ENCODE data around the gene RAB28. TPM values are rescaled to one million over a fixed set of nuclear protein-coding genes. Genes with fewer than 3 reads are reported as not detected.

Gene RAB28
- total and polyA plus RNA-seq, 2 of the 8 experiments (the other 6 are each of a cell fraction or from before 2014, with no cell fraction given), result 16.0 to 18.7 TPM

DNA sequence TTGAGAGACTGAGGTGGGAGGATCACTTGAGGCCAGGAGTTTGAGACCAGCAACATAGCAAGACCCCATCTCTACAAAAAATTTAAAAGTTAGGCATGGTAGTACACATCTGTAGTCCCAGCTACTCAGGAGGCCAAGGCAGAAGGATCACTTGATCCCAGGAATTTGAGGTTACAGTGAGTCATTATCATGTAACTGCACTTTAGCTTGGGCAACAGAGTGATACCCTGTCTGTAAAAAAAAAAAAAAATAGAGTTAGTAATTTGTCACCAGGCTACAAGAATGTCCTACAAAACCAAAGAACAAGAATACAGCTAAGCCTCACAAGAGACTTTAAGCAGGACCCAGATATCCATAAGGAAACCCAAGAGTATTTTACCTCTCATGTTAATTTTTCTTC lies 27.0 kb upstream of the RAB28 start:
- Histone ChIP-seq H2AK5ac (ENCODE audit: low read depth, low read length) (no peak overlapping the region), H3K4ac (replicated peaks; ENCODE audit: insufficient read length, low read depth, low read length) (no peak overlapping the region), H3K4me3 (ENCODE audit: extremely low read depth in 1 of 4, insufficient read depth in 2 of 4, low read depth in 3 of 4, low read length in 4 of 4) (no peak overlapping the region), H2BK5ac (ENCODE audit: low read depth, low read length) (no peak overlapping the region), H2AFZ (ENCODE audit: low read length) (no peak overlapping the region), H3K9me3 (ENCODE audit: insufficient read depth in 2 of 2, low read depth in 1 of 2, low read length in 1 of 2) (peaks cover 0 to 5% of the 10 kb centered on the region in 2 experiments; a peak in 1 of 4 replicates), H3K79me2 (ENCODE audit: control insufficient read depth in 1 of 2, insufficient read depth in 2 of 2, low read length in 2 of 2) (no peaks in the 10 kb centered on the region), H2BK12ac (ENCODE audit: low read depth, low read length) (no peak overlapping the region), H3K27ac (ENCODE audit: low read depth, low read length) (no peak overlapping the region), H2BK20ac (ENCODE audit: low read length) (no peak overlapping the region), H3K4me1 (replicated peaks in 1 of 4; ENCODE audit: control insufficient read depth in 3 of 4, insufficient read depth in 4 of 4, low read length in 3 of 4) (peaks cover 0 to 8% (median 4%) of the 10 kb centered on the region in 4 experiments; a peak in 4 of 7 replicates), H3K14ac (ENCODE audit: insufficient read length) (no peak overlapping the region), H4K91ac (replicated peaks; ENCODE audit: insufficient read length, low read length) (no peak overlapping the region), H4K20me1 (replicated peaks in 1 of 2; ENCODE audit: control insufficient read depth in 1 of 2, insufficient read depth in 2 of 2, low read length in 2 of 2) (no peaks in the 10 kb centered on the region), H4K8ac (ENCODE audit: extremely low read depth, insufficient read depth, low read length) (no peak overlapping the region), H4K5ac (ENCODE audit: insufficient read length, low read depth, low read length) (no peak overlapping the region), H2BK15ac (ENCODE audit: low read length) (no peak overlapping the region), H2BK120ac (replicated peaks; ENCODE audit: low read depth, low read length) (no peak overlapping the region), H3K9ac (replicated peaks in 1 of 4; ENCODE audit: extremely low read depth in 1 of 4, low read depth in 3 of 4, low read length in 3 of 4) (no peak overlapping the region), H3K23ac (ENCODE audit: insufficient read length) (no peak overlapping the region), H3K79me1 (ENCODE audit: low read depth, low read length) (no peaks in the 10 kb centered on the region), H3K27me3 (replicated peaks in 1 of 4; ENCODE audit: control insufficient read depth in 3 of 4, extremely low read depth in 1 of 4, insufficient read depth in 3 of 4, low read length in 3 of 4) (no peaks in the 10 kb centered on the region), H3K56ac (replicated peaks; ENCODE audit: insufficient read length, low read depth, low read length) (no peak overlapping the region), H3K23me2 (ENCODE audit: low read depth, low read length) (no peaks in the 10 kb centered on the region), H3K36me3 (ENCODE audit: control insufficient read depth in 2 of 4, insufficient read depth in 4 of 4, low read length in 3 of 4) (no peaks in the 10 kb centered on the region), H3K4me2 (ENCODE audit: insufficient read depth in 1 of 2, low read depth in 2 of 2, low read length in 2 of 2) (no peak overlapping the region), H3K18ac (ENCODE audit: extremely low read depth, low read length) (no peak overlapping the region)
- DNase-seq (ENCODE audit: low read depth in 1 of 2, low spot score in 2 of 2) (no peak), FAIRE-seq (no peak)
- ChIA-PET POLR2A (ENCODE audit: partially characterized antibody) (interaction anchor here (1.1 kb wide), 1 partner anchor 20 kb away, joined by 3 read pairs; no protein-coding TSS in a partner anchor), CTCF (ENCODE audit: partially characterized antibody) (interaction anchor here (0.9 to 1.6 kb wide), 2 partner anchors 14 to 24 kb away, joined by 3 read pairs; no protein-coding TSS in a partner anchor)
- TF ChIP-seq SIN3A (conservative IDR thresholded peaks at IDR 0.05 in 1 of 2, IDR thresholded peaks at IDR 0.05 in 1 of 2; ENCODE audit: low read depth in 1 of 2, low read length in 2 of 2), result no peak
- no peak for TF ChIP-seq CHD2 (IDR thresholded peaks at IDR 0.05; ENCODE audit: low read length)
- no peak for TF ChIP-seq CHD1 (IDR thresholded peaks at IDR 0.05; ENCODE audit: low read depth, low read length)
- no peak for TF ChIP-seq RNF2 (IDR thresholded peaks at IDR 0.05; ENCODE audit: borderline replicate concordance, low read depth, low read length, missing control alignments, poor library complexity, severe bottlenecking)
- TF ChIP-seq SP4 (IDR thresholded peaks at IDR 0.05; ENCODE audit: low read length), result no peak
- TF ChIP-seq, protein P1, sequence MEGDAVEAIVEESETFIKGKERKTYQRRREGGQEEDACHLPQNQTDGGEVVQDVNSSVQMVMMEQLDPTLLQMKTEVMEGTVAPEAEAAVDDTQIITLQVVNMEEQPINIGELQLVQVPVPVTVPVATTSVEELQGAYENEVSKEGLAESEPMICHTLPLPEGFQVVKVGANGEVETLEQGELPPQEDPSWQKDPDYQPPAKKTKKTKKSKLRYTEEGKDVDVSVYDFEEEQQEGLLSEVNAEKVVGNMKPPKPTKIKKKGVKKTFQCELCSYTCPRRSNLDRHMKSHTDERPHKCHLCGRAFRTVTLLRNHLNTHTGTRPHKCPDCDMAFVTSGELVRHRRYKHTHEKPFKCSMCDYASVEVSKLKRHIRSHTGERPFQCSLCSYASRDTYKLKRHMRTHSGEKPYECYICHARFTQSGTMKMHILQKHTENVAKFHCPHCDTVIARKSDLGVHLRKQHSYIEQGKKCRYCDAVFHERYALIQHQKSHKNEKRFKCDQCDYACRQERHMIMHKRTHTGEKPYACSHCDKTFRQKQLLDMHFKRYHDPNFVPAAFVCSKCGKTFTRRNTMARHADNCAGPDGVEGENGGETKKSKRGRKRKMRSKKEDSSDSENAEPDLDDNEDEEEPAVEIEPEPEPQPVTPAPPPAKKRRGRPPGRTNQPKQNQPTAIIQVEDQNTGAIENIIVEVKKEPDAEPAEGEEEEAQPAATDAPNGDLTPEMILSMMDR (IDR thresholded peaks at IDR 0.05; ENCODE audit: control extremely low read depth in 1 of 3, insufficient read depth in 1 of 3, low read depth in 1 of 3, low read length in 3 of 3), result no peak
- TF ChIP-seq SUZ12 (IDR thresholded peaks at IDR 0.05; ENCODE audit: low read length), result no peak
- no peak for TF ChIP-seq TAF1 (IDR thresholded peaks at IDR 0.05; ENCODE audit: low read depth, low read length)
- no peak for TF ChIP-seq RFX5 (IDR thresholded peaks at IDR 0.05; ENCODE audit: borderline replicate concordance, low read depth, low read length)
- no peak for TF ChIP-seq GABPA (IDR thresholded peaks at IDR 0.05; ENCODE audit: borderline replicate concordance, insufficient read depth, low read length)
- TF ChIP-seq HDAC2 (IDR thresholded peaks at IDR 0.05; ENCODE audit: borderline replicate concordance in 1 of 2, low read depth in 2 of 2, low read length in 2 of 2), result no peak
- no peak for TF ChIP-seq CBX5 (IDR thresholded peaks at IDR 0.05; ENCODE audit: low read depth, low read length)

Data from H1 (cell line).